ENCODE results near the gene NLGN1. TPM values are rescaled to one million over a fixed set of nuclear protein-coding genes. Genes with fewer than 3 reads are reported as not detected.

Gene NLGN1
- total and polyA plus RNA-seq, 2 experiments from 2014 or later = 14.3 to 20.1 TPM

DNA sequence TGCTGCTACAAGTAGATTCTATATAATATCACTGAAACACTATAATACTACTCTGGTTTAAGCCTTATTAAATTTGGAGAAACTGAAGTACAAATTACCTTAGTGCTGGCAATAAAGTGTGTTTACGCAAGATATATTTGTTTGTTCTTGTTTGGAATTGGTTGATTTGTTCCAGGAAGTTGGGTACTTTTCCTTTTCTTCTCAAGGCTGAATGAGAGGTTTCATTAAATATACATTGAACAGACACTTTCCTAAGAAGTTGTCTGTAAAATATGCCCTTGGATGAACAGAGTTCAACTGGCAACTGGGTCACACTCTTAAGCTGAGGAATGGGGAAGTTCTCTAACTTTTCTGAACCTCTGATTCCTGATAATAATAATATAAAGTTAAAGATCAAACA, 919.5 kb downstream of the NLGN1 start:
- Histone ChIP-seq H3K4me1 (ENCODE audit: insufficient read depth) (no peaks in the 10 kb centered on the region), H3F3A (ENCODE audit: insufficient read depth) (no peaks in the 10 kb centered on the region), H3K27me3 (replicated peaks; ENCODE audit: insufficient read depth) (no peaks in the 10 kb centered on the region), H3K4me2 (ENCODE audit: unreplicated experiment) (no peak overlapping the region), H3K27ac (no peak overlapping the region), H3K9me2 (ENCODE audit: insufficient read depth) (no peaks in the 10 kb centered on the region), H2AFZ (no peak overlapping the region), H3K36me3 (ENCODE audit: low read depth) (no peaks in the 10 kb centered on the region), H3K79me2 (ENCODE audit: insufficient read depth) (no peaks in the 10 kb centered on the region), H3K4me3 (no peak overlapping the region), H3K9ac (no peak overlapping the region), H3K9me3 (ENCODE audit: low read depth) (peaks cover 2% of the 10 kb centered on the region), H4K20me1 (ENCODE audit: insufficient read depth) (no peaks in the 10 kb centered on the region)
- WGBS, 2 experiments (ENCODE audit: low coverage in 1 of 2, low lambda C conversion rate in 2 of 2, missing lambda C conversion rate in 2 of 2) = 98 to 100% methylated on average over 1 of the region's 1 CpG
- in situ Hi-C loops (cut with MboI) = no loop called here
- TF ChIP-seq EZH2phosphoT487 (IDR thresholded peaks at IDR 0.05; ENCODE audit: insufficient read depth, low read depth) (no peak), EZH2 (IDR thresholded peaks at IDR 0.05; ENCODE audit: insufficient read depth, poor library complexity, severe bottlenecking) (no peak)
- DNase-seq = no peak

DNA sequence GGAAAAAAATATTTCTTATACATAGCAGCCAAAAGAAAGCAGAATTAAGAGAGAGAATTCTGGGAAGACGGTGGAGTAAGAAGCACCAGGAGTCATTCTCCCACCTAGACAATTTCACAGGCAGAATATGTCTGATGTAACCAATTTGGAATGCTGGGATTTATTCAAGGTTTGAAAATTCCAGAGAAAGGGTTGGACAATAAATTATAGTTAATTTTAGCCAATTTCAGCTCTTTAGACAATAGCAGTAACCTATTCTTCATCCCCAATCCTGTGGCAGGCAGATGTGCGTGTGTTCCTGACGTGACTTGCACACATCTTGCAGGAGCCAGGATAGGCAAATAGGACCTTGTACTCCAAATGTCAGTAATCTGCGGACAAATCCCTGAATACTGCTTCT, 920.6 kb downstream of the NLGN1 start:
- H3K79me2 ChIP-seq (ENCODE audit: insufficient read depth) = no peaks in the 10 kb centered on the region
- H3K27me3 ChIP-seq (replicated peaks; ENCODE audit: insufficient read depth) = no peaks in the 10 kb centered on the region
- H3K4me1 ChIP-seq (ENCODE audit: insufficient read depth) = no peaks in the 10 kb centered on the region
- H3K4me2 ChIP-seq (ENCODE audit: unreplicated experiment) = no peak overlapping the region
- in situ Hi-C loops (cut with MboI) = no loop called here
- H3K27ac ChIP-seq = no peak overlapping the region
- H3F3A ChIP-seq (ENCODE audit: insufficient read depth) = no peaks in the 10 kb centered on the region
- TF ChIP-seq EZH2 (IDR thresholded peaks at IDR 0.05; ENCODE audit: insufficient read depth, poor library complexity, severe bottlenecking) = no peak
- TF ChIP-seq EZH2phosphoT487 (IDR thresholded peaks at IDR 0.05; ENCODE audit: insufficient read depth, low read depth) = no peak
- H3K36me3 ChIP-seq (ENCODE audit: low read depth) = no peaks in the 10 kb centered on the region
- H3K4me3 ChIP-seq = no peak overlapping the region
- H3K9me2 ChIP-seq (ENCODE audit: insufficient read depth) = no peaks in the 10 kb centered on the region
- H4K20me1 ChIP-seq (ENCODE audit: insufficient read depth) = no peaks in the 10 kb centered on the region
- no peak overlapping the region for H2AFZ ChIP-seq
- no peak overlapping the region for H3K9ac ChIP-seq
- WGBS, 2 experiments (ENCODE audit: low coverage in 1 of 2, low lambda C conversion rate in 2 of 2, missing lambda C conversion rate in 2 of 2) = 84 to 91% methylated on average over 4 of the region's 4 CpGs
- H3K9me3 ChIP-seq (ENCODE audit: low read depth) = peaks cover 2% of the 10 kb centered on the region
- no peak for DNase-seq

DNA sequence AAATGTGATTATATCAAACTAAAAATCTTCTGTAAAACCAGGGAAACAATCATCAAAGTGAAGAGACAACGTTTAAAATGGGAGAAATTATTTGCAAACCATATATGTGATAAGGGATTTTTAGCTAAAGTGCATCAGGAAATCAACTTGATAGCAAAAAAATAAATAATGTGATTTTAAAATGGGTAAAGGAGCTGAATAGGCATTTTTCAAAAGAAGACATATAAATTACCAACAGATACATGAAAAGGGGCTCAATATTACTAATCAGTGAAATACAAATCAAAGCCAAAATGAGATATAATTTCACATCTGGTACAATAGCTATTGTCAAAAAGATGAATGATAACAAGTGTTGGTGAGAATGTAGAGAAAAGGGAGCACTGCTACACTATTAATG, 924.0 kb downstream of the NLGN1 start:
- Histone ChIP-seq H3K9me3 (ENCODE audit: low read depth) (peaks cover 2% of the 10 kb centered on the region), H3F3A (ENCODE audit: insufficient read depth) (peaks cover 15% of the 10 kb centered on the region), H3K27me3 (replicated peaks; ENCODE audit: insufficient read depth) (no peaks in the 10 kb centered on the region), H2AFZ (no peak overlapping the region), H3K4me3 (no peak overlapping the region), H3K9me2 (ENCODE audit: insufficient read depth) (no peaks in the 10 kb centered on the region; the same call in 1 of the 2 replicates), H3K4me1 (ENCODE audit: insufficient read depth) (peaks cover 16% of the 10 kb centered on the region), H3K36me3 (ENCODE audit: low read depth) (no peaks in the 10 kb centered on the region), H3K27ac (no peak overlapping the region), H3K9ac (no peak overlapping the region), H3K4me2 (ENCODE audit: unreplicated experiment) (no peak overlapping the region), H3K79me2 (ENCODE audit: insufficient read depth) (no peaks in the 10 kb centered on the region), H4K20me1 (ENCODE audit: insufficient read depth) (no peaks in the 10 kb centered on the region)
- in situ Hi-C loops (cut with MboI) = no loop called here
- TF ChIP-seq EZH2phosphoT487 (IDR thresholded peaks at IDR 0.05; ENCODE audit: insufficient read depth, low read depth) (no peak), EZH2 (IDR thresholded peaks at IDR 0.05; ENCODE audit: insufficient read depth, poor library complexity, severe bottlenecking) (no peak)
- no peak for DNase-seq
- 71 to 74% methylated on average over 1 of the region's 1 CpG for WGBS, 2 experiments (ENCODE audit: low coverage in 1 of 2, low lambda C conversion rate in 2 of 2, missing lambda C conversion rate in 2 of 2)

DNA sequence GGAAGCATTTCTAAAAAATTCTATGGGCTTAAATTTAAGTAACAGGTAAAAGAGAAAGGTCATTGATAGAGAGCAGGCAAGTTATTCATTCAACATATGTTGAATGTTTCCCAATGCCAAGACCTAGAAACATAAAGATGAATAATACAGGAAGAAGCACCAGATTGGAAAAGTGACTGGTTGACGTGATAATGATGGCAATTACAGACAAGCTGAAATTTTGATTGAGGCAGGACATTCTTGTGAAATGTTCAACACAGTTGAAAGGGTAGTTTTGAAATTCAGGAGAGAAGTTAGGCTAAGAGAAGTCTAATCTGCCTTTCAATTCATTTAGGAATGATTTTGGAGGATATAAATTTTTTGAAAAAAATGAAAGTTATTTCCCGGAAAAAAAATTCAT, 925.2 kb downstream of the NLGN1 start:
- TF ChIP-seq EZH2 (IDR thresholded peaks at IDR 0.05; ENCODE audit: insufficient read depth, poor library complexity, severe bottlenecking) = no peak
- 71 to 82% methylated on average over 2 of the region's 2 CpGs for WGBS, 2 experiments (ENCODE audit: low coverage in 1 of 2, low lambda C conversion rate in 2 of 2, missing lambda C conversion rate in 2 of 2)
- Histone ChIP-seq H3K4me2 (ENCODE audit: unreplicated experiment) (no peak overlapping the region), H3K27me3 (replicated peaks; ENCODE audit: insufficient read depth) (no peaks in the 10 kb centered on the region), H3F3A (ENCODE audit: insufficient read depth) (peaks cover 20% of the 10 kb centered on the region), H2AFZ (0 out of 2 replicates have a peak overlapping the region, but pooled peaks have one; percentile 15), H3K4me3 (no peak overlapping the region), H3K4me1 (ENCODE audit: insufficient read depth) (peaks cover 26% of the 10 kb centered on the region), H4K20me1 (ENCODE audit: insufficient read depth) (no peaks in the 10 kb centered on the region), H3K9me3 (ENCODE audit: low read depth) (peaks cover 2% of the 10 kb centered on the region), H3K27ac (no peak overlapping the region), H3K9ac (no peak overlapping the region), H3K36me3 (ENCODE audit: low read depth) (no peaks in the 10 kb centered on the region), H3K9me2 (ENCODE audit: insufficient read depth) (no peaks in the 10 kb centered on the region; the same call in 1 of the 2 replicates), H3K79me2 (ENCODE audit: insufficient read depth) (no peaks in the 10 kb centered on the region)
- no peak for DNase-seq
- in situ Hi-C loops (cut with MboI) = no loop called here

DNA sequence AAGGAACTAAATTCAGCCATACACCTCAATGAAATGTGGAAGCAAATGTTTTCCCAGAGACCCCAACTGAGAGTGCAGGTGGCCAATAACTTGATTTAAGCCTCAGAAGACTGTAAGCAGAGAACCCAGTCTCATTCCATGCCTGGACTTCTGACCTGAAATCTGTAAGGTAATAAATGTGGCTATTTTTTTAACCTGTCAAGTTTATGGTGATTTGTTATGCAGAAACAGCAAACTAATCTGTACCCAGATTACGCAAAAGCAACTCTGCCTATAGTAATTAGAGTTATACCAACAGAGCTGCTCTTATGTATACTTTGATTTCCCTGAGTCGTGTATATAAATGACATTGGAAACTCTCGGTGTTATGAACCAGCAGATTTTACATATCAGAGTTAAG, 927.6 kb downstream of the NLGN1 start:
- Histone ChIP-seq H3K27ac (peak overlapping the region; percentile 88), H3K79me2 (ENCODE audit: insufficient read depth) (no peaks in the 10 kb centered on the region), H4K20me1 (ENCODE audit: insufficient read depth) (no peaks in the 10 kb centered on the region), H3K9me2 (ENCODE audit: insufficient read depth) (peaks cover 4% of the 10 kb centered on the region; the same call in 1 of the 2 replicates), H3K9ac (peak overlapping the region; percentile 50), H3K4me2 (ENCODE audit: unreplicated experiment) (no peak overlapping the region), H3F3A (ENCODE audit: insufficient read depth) (peaks cover 41% of the 10 kb centered on the region), H3K4me3 (no peak overlapping the region), H2AFZ (0 out of 2 replicates have a peak overlapping the region, but pooled peaks have one; percentile 6), H3K9me3 (ENCODE audit: low read depth) (peaks cover 2% of the 10 kb centered on the region), H3K4me1 (ENCODE audit: insufficient read depth) (peaks cover 48% of the 10 kb centered on the region), H3K36me3 (ENCODE audit: low read depth) (no peaks in the 10 kb centered on the region), H3K27me3 (replicated peaks; ENCODE audit: insufficient read depth) (no peaks in the 10 kb centered on the region)
- in situ Hi-C loops (cut with MboI) = no loop called here
- no peak for DNase-seq
- no peak for TF ChIP-seq EZH2phosphoT487 (IDR thresholded peaks at IDR 0.05; ENCODE audit: insufficient read depth, low read depth)
- no peak for TF ChIP-seq EZH2 (IDR thresholded peaks at IDR 0.05; ENCODE audit: insufficient read depth, poor library complexity, severe bottlenecking)
- WGBS, 2 experiments (ENCODE audit: low coverage in 1 of 2, low lambda C conversion rate in 2 of 2, missing lambda C conversion rate in 2 of 2) = 97 to 99% methylated on average over 3 of the region's 3 CpGs

All from GM23248 (cell line).